ENCODE data around the gene CFAP20DC.

DNA sequence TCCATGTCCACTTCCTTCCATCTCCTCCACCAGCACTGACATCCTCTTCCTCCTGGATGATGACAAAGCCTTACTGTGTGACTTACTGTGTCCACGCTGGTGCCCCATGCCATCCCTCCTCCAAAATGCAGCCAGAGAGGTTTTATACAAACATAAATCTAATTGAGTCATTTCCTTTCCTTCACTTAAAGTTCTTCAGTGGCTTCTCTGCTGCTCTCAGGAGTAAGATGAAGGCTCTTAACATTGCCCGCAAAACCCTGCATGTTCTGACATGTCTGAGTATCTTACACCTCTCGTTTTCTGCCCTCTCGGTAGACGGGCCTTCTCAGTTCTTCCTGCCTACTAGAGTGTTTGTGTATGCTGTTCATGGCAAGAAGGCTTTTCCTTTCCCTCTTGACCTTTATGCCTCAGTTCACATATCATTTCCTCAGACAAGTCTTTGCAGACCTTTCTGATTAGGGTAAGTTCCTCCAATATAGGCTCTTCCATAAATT, 175.5 kb downstream of the CFAP20DC start:
- TF ChIP-seq, protein P1, sequence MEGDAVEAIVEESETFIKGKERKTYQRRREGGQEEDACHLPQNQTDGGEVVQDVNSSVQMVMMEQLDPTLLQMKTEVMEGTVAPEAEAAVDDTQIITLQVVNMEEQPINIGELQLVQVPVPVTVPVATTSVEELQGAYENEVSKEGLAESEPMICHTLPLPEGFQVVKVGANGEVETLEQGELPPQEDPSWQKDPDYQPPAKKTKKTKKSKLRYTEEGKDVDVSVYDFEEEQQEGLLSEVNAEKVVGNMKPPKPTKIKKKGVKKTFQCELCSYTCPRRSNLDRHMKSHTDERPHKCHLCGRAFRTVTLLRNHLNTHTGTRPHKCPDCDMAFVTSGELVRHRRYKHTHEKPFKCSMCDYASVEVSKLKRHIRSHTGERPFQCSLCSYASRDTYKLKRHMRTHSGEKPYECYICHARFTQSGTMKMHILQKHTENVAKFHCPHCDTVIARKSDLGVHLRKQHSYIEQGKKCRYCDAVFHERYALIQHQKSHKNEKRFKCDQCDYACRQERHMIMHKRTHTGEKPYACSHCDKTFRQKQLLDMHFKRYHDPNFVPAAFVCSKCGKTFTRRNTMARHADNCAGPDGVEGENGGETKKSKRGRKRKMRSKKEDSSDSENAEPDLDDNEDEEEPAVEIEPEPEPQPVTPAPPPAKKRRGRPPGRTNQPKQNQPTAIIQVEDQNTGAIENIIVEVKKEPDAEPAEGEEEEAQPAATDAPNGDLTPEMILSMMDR (IDR thresholded peaks at IDR 0.05 in 4 of 5, conservative IDR thresholded peaks at IDR 0.05 in 1 of 5) = no peak
- no peak for TF ChIP-seq POLR2A (IDR thresholded peaks at IDR 0.05)

All from gastrocnemius medialis (tissue), 4 donors.